Brain microvascular endothelial cell (primary cell): ENCODE measurements around the gene SASH1.

Experiments
- DNase-seq: peaks from one replicate; pipeline ENCODE4 v3.0.0-alpha.2; 2020
- H3K27ac ChIP-seq: fragments of 250-450 bp; sonication (Bioruptor Pico); 2 replicates; pipeline ENCODE4 v1.5.1; 2020; ENCODE audit warnings: mild to moderate bottlenecking, moderate library complexity
- H3K27me3 ChIP-seq: fragments of 250-450 bp; sonication (Bioruptor Pico); replicated peaks from 2 replicates; pipeline ENCODE4 v1.5.1; 2020; ENCODE audit warnings: mild to moderate bottlenecking
- H3K36me3 ChIP-seq: fragments of 250-450 bp; sonication (Bioruptor Pico); replicated peaks from 2 replicates; pipeline ENCODE4 v1.5.1; 2020; ENCODE audit warnings: mild to moderate bottlenecking
- H3K4me3 ChIP-seq: 2 replicates; pipeline ENCODE4 v1.5.1; 2011; ENCODE audit warnings: low read depth, mild to moderate bottlenecking, control low read depth, low read length, moderate library complexity
- in situ Hi-C: cut with HindIII; loops from 2 replicates; pipeline ENCODE4 v1.10.0; 2017; ENCODE audit warnings: low sequenced_read_pairs, low pct_ligation_motif_present
- TF ChIP-seq, protein P1 (sequence below): IDR thresholded peaks from 2 replicates; pipeline ENCODE4 v1.5.1; 2011; ENCODE audit warnings: low read depth, mild to moderate bottlenecking, moderate library complexity, low read length, control low read depth, inconsistent platforms; ENCODE audit errors: missing control alignments

SASH1 gene

DNA sequence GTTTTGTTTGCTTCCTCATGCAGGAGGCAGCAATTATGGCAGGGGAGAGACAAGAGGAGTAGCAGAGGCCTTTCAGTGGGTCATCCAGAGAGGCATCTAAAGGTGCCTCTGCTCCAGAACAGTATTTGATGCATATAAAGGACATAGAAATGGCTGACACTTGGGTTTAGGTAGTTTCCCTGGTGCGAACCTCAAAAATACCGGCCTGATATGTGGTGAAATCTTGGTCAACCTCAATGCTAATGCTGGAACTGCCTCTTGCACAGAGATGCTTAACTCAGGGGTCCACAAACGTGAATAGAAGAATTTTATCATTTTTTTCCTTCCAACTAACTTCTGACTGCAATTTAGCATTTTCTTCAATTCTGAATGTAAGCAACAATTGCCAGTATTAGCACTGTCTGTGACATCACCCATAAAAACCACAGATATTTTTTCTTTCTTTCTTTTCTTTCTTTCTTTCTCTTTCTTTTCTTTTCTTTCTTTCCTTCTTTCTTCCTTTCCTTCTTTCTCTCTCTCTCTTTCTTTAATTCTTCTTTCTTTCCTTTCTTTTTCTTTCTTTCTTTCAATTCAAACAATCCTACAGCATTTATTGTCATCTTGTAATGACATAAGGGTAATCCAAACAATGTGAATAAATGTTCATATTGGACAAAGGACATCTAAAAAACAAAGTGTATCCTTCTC lies 224.2 kb downstream of the SASH1 start:
- Histone ChIP-seq H3K36me3 (no peaks in the 10 kb centered on the region), H3K27ac (peak overlapping the region; percentile 91), H3K27me3 (no peaks in the 10 kb centered on the region), H3K4me3 (no peak overlapping the region)
- in situ Hi-C loops, result loop anchor here (25.0 kb wide), 1 partner anchor 420 kb away; no protein-coding TSS in a partner anchor
- TF ChIP-seq, protein P1, sequence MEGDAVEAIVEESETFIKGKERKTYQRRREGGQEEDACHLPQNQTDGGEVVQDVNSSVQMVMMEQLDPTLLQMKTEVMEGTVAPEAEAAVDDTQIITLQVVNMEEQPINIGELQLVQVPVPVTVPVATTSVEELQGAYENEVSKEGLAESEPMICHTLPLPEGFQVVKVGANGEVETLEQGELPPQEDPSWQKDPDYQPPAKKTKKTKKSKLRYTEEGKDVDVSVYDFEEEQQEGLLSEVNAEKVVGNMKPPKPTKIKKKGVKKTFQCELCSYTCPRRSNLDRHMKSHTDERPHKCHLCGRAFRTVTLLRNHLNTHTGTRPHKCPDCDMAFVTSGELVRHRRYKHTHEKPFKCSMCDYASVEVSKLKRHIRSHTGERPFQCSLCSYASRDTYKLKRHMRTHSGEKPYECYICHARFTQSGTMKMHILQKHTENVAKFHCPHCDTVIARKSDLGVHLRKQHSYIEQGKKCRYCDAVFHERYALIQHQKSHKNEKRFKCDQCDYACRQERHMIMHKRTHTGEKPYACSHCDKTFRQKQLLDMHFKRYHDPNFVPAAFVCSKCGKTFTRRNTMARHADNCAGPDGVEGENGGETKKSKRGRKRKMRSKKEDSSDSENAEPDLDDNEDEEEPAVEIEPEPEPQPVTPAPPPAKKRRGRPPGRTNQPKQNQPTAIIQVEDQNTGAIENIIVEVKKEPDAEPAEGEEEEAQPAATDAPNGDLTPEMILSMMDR, result no peak
- no peak for DNase-seq

DNA sequence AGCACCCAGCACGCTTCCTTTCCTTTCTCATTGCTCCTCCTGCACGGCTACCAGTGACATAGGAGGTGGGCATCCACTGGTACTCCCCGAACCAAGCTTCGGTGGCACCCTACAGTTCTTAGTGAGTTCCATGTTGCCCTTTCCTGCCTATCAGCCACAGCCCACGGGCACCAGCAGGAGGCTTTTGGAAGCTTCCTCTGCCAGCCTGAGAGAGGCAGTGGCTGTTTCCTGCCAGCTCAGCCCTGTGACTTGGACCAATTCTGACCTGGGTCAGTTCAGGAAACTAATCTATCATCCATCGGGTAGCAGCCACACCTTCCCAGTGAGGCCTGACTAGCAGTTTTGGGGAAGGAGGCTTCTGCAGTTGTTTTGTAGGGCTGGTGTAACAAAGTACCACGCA lies 227.8 kb downstream of the SASH1 start:
- DNase-seq, result no peak
- TF ChIP-seq, protein P1, result no peak
- H3K27me3 ChIP-seq, result no peaks in the 10 kb centered on the region
- in situ Hi-C loops, result loop anchor here (25.0 kb wide), 1 partner anchor 417 kb away; no protein-coding TSS in a partner anchor
- H3K27ac ChIP-seq, result no peak overlapping the region
- H3K4me3 ChIP-seq, result no peak overlapping the region
- no peaks in the 10 kb centered on the region for H3K36me3 ChIP-seq

DNA sequence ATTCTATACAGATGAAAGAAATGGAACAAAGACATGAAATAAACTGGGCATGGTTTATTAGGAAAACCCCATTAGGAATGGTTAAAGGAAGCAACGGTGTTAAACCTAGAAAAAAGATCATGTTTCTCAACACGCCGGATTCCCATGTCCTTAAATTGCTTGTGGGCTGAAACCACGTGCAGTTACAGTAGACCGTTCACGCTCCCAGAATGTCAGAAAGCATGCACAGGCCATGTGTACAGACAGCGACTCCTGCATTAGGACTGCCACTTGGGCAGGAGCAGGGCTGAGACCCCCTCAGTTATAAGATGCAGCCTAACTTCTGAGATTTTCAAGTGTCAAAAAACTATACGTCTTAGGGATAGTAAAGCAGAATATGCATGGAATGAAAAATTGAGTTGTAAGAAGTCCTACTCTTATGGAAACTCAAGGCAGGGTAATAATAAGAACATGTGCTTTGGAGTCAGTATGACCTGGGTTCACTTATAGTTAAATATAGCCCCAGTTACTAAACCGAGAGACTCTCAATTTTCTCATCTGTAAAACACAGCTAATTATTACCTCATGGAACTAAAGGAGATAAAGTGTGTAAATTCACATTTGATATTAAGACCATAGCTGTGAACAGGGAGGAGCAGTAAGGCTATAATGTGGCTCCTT lies 230.2 kb downstream of the SASH1 start:
- in situ Hi-C loops, result loop anchor here (25.0 kb wide), 1 partner anchor 414 kb away; no protein-coding TSS in a partner anchor
- Histone ChIP-seq H3K27ac (no peak overlapping the region), H3K4me3 (no peak overlapping the region), H3K27me3 (no peaks in the 10 kb centered on the region), H3K36me3 (no peaks in the 10 kb centered on the region)
- no peak for DNase-seq
- TF ChIP-seq, protein P1, result no peak

DNA sequence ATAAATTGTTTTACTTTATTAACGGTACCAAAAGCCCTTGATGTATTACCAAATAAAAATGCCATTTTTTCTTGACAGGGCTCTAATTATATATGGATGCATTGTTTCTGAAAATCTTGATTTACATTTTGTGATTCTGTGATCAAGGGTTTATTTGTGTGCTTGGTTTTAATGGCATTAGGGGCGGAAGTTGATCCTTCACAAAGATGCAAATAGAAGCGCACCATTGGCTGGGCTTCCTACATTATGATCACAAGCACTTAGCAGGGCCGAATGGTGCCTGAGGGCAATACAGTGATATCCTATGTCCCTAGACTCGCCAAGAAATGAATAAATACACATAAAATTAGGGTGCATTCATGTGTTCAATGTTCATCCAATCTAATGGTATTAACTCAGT lies 231.3 kb downstream of the SASH1 start:
- in situ Hi-C loops, result loop anchor here (25.0 kb wide), 1 partner anchor 413 kb away; no protein-coding TSS in a partner anchor
- DNase-seq, result no peak
- H3K4me3 ChIP-seq, result no peak overlapping the region
- H3K27me3 ChIP-seq, result no peaks in the 10 kb centered on the region
- H3K27ac ChIP-seq, result no peak overlapping the region
- no peaks in the 10 kb centered on the region for H3K36me3 ChIP-seq
- TF ChIP-seq, protein P1, result no peak

DNA sequence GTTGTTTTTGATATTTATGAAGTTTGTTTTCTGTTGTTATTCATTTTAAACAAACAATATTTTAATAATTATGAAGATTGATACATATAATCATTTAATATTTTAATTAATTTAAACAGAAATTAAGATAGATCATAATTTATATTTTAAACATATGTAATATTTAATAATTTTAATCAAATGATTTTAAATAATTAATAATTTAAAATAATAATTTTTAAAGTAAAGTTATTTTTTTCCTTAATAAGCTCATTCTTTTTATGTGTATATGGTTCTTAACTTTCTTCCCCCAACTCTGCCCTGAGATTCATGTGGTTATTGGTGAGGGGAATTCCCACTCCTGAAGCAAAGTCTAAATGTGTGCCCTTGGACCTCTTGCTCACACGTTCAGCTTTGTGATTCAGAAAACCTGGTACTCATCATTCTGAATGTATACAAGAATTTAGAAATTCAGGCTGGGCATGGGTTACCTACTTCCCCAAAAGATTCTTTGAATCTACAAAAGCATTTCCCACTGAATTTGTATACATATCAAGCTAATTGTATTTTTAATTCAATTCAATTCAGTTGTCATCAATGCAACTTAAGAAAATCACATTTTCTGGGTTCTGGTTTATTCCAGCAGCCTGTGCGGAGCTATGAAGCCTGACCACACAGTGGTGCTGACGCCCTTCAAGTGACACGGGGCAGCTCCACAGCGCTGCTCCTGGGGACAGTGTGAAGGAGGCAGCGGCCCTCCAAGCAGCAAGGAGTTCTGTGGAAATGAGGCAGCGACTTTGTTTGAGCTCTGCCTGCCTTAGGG lies 235.2 kb downstream of the SASH1 start:
- Histone ChIP-seq H3K27ac (no peak overlapping the region), H3K4me3 (no peak overlapping the region), H3K36me3 (no peaks in the 10 kb centered on the region), H3K27me3 (no peaks in the 10 kb centered on the region)
- in situ Hi-C loops, result no loop called here
- DNase-seq, result peak; percentile 71
- TF ChIP-seq, protein P1, result peak; percentile 97
